ENCODE data around the gene CYP24A1.
"Not testable (repeated sequence)": the region's sequence is repeated elsewhere in the genome, so short reads cannot be mapped to it uniquely, and the experiment has no call there.

The CYP24A1 gene

DNA sequence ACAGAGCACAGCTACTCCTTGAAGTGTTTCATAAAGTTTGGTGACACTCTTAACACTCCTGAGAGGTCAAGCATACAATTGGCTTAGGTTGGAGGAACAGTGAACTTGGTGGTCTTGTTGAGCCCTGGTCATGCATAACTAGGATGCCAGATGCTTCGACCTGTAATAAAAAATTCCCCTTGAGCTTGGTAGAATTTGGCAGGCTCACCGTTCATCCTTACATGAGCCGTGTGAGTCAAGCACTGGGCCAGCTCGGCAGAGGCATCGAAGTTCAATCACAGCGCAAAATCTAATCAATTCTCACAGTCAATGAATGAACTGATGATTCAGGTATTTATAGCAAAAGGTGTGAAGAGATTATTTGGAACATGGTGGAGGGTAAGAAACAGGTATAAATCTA is 33.7 kb downstream of the CYP24A1 start:
- DNase-seq = no peak
- intact Hi-C loops (cut with DNase I) = no loop called here

DNA sequence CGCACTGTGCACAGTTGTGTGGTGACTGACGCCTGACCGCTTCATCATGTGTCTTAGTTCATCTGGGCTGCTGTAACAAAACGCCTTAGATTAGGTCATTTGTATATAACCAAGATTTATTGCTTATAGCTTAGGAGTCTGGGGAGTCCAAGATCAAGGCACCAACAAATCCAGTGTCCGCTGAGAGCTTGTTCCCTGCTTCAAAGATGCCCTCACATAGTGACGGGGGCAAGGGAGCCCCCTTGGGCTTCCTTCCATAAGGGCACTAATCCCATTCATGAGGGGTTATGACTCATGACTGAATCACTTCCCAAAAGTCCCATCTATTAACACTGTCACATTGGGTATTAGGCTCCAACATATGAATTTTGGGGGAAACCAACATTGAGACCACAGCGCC is 34.6 kb downstream of the CYP24A1 start:
- DNase-seq = no peak
- intact Hi-C loops (cut with DNase I) = no loop called here

DNA sequence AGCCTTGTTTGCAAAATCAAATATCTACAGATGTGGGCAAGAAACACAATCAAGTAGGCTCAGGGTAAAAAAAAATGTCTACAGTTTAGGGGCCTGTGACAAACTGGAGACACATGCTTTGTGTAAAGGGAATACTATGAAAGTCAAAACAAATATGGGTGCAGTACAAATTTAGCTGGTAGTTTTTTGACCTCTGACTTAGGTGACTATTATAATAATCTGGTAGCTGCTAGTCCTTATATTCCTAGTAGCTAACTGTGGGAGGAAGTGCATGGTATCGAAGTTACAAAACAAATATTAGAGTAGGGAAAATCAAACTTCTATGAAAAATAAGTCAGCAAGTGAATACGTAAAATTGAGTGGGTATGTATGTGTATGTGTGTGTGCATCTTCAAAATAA is 35.4 kb downstream of the CYP24A1 start:
- DNase-seq = no peak
- intact Hi-C loops (cut with DNase I) = no loop called here

DNA sequence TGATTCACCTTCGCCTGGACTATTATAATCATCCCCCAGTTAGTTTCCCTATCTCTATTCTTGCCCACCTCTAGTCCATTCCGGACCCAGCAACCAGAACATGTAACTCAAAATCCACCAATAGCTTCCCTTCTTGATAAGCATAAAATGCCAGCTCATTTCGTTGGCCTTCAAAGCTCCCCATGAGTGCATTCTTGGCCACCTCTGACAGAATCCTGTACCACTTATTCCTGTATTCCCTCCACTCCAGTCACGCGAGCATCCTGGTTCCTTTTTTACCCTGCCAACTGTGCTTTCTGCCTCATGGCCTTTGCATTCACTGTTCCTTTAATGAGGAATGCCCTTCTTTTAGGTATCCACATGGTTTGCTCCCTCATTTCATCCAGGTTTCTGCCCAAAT is 36.7 kb downstream of the CYP24A1 start:
- no peak for DNase-seq
- intact Hi-C loops (cut with DNase I) = no loop called here

DNA sequence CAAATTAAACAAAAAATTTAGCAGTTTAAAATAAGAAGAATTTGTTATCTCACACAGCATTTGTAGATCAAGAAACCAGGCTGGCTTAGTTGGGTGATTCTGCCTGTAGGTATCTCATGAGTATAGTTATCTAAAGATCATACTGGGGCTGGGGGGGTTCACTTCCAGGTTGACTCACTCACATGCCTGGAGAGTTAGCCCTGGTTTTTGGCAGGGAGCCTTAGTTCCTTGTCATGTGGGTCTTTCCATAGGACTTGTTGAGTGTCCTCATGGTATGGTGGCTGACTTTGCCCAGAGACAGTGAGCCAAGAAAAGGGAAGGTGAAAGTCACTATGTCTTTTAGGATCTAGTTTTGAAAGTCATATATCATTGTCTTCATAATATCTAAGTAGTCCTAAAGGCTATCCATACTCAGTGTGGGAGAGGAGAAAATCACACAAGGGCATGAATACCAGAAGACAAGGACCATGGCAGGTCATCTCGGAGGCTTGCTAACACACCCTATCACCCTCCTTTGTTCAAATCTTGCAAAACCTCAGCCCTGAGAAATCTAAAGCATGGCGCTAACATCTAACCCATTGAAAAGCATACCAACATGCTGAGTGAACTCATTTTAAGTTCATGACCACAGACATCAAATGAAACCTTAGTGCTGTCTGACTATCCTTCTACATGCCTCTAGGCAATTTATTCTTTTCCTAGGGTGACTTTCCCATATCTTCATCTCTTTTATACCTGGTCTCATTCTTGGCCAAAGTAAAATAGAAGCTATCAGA is 39.2 kb downstream of the CYP24A1 start:
- no peak for DNase-seq
- intact Hi-C loops (cut with DNase I) = no loop called here

DNA sequence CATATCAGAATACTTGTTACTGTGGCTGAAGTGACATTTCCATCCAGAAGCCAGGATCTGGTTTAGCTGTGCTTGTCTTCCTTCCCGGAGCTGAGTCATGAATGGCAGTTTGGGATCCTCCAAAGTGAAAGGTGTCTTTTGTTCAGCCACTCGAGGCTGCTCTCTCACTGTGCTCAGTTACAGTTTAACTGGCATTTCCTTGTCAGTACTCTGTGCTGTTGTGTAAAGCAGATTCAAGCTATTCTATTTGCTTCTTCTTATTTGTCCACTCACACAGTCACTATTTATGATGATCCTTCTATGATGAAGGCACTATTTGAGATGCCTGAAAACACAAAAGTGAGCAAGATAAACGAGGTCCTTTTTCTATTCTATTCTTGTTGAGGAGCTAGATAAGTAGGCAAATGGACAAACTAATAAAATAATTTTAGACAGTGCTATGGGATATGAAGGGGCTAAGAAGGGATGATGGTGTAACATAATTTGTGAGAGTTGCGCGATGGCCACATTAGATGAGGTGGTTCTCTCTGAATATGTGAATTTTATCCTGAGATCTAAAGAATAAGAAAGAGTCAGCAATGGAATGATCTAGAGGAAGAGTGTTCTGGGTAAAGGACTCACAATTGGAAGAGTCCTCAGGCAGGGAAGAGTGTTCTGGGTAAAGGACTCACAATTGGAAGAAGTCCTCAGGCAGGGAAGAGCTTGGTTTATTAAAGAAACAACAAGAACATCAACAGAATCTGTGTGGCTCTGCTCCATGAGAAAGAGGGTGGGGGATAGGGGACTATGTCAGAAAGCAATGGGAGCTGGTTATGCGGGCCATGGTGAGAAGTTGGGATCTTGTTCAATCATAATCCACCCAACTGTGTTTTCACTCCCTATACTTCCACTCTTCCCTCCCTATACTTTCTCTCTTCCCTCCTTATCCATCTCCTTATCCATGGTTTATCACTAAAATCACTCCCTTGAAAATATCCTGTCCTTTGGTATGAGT is 40.1 kb downstream of the CYP24A1 start:
- intact Hi-C loops (cut with DNase I) = no loop called here
- no peak for DNase-seq

DNA sequence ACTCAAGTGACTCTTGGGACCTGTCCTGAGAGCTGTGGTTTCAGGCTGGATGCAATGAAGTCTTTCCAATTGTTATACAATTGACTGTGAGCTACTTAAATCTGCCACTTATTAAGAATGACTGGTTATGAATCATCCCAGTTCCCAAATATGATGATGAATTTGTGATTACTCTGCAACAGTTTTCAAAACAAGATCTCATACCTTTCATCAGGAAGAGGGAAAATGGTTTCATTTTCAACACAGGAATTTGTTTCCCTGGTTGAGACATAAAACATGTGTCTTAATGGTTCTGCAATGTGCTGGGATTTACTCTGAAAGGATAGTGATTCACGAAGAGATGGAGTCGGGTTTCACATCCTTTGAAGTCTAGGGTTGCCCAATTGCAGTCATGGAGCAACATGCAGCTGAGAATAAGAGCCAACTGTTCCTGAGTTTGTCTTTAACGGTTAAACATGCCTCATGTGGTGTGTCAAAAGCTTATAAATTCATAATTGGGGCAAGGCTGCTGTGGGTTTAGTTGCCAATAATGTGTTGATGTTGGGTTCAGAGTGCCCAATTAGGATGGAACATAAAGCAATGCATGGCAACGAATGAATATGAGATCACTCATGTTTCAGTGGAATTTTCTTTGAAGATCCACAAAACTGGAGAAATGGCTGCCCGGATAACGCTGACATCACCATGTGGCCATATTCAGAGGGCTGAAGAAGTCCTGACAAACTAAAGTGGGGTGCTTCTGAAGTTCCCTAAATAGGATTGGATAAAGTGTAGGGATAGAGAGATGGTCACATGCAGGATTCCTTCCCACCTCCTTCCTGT is 41.0 kb downstream of the CYP24A1 start:
- intact Hi-C loops (cut with DNase I) = no loop called here
- no peak for DNase-seq

DNA sequence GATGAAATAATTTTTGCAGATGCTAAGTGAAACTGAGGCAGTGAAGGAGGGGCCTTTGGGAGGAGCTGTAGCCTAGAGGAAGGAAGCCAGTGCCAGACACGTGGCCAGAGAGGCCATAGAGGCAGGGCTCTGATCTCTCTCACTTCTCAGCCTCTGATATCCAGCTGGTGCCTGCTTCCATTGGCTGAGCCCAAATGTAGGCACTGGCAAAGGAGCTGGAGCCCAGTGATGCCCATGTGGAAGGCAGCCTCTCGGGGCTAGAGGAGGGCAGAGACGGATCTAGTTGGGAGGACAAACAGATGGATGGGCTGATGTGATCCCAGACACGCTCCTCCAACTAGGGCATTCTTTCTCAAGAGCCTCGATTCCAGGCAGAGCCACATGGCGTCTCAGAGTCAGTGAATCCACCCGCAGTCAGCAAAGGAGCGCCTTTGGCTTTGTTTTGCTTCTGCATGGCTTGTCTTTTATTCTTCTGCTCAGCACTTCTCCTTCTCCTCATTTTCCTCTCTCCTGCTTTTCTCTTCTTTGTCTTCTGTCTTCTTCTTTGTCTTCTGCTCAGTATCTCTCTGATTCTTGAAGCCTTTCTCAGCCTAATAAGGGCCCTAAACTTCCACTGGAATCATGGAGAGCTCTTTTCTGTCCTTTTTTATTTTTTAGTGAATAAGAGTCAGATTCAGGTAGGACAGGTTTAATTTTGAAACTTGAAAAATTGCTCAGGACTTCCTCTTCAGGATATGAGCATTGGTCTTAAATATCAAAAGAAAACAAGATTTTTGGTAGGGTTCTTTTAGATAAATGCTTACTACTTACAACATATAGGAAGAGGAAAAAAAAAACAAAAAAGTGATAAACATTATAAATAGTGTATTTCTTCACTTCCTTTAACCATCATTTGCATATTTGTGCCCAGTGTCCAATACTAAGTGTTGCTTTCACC is 41.8 kb downstream of the CYP24A1 start:
- intact Hi-C loops (cut with DNase I) = no loop called here
- peak in 1 of 10 donors; percentile 40 for DNase-seq

DNA sequence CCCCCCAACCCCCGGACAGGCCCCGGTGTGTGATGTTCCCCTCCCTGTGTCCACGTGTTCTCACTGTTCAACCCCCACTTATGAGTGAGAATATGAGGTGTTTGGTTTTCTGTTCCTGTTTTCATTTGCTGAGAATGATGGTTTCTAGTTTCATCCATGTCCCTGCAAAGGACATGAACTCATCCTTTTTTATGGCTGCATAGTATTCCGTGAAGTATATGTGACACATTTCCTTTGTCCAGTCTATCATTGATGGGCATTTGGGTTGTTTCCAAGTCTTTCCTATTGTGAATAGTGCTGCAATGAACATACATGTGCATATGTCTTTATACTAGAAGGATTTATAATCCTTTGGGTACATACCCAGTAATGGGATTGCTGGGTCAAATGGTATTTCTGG is 42.7 kb downstream of the CYP24A1 start:
- intact Hi-C loops (cut with DNase I); DNase-seq: not testable (repeated sequence)

DNA sequence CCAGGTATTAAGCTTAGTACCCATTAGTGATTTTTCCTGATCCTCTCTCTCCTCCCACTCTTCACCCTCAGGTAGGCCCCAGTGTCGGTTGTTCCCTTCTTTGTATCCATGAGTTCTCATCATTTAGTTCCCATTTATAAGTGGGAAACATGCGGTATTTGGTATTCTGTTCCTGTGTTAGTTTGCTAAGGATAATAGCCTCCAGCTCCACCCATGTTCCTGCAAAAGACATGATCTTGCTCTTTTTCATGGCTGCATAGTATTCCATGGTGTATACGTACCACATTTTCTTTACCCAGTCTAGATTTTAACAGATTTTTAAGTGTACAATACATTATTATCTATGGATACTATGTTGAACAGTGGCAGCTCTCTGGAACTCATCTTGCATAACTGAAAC is 44.4 kb downstream of the CYP24A1 start:
- no peak for DNase-seq
- intact Hi-C loops (cut with DNase I) = no loop called here

DNA sequence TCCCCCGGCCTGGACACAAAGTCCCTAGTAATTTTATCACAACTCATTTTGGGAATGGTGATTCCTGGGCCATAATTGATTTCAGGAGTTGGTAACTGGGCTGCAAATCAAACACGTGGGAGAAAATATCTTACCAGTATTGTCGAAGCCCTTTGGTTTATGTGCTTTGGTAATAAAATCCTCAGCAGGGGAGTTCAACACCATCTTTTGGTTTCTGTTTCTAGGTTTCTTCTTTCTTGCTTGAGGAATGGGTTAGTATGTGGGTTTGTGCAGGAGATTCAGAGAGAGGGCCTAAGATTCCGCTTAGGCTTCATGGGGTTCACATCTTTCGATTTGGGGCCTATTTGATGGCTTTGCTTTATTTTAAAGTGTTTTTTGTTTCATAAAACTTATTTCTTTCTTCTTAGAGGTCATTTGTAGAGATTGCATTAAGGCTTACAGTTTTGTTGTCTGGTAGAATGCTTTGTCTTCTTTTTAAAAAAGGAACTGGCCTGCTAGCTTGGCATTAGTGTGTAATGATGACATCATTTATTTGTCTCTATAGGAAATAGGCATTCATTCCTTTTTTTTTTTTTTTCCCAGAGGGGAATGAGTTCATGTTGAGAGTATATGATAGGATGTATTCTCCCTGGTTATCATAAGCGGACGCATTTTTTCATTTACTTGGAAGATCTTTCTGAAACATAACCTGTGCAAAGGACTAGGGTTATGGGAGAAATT is 45.8 kb downstream of the CYP24A1 start:
- no peak for DNase-seq
- intact Hi-C loops (cut with DNase I) = no loop called here

DNA sequence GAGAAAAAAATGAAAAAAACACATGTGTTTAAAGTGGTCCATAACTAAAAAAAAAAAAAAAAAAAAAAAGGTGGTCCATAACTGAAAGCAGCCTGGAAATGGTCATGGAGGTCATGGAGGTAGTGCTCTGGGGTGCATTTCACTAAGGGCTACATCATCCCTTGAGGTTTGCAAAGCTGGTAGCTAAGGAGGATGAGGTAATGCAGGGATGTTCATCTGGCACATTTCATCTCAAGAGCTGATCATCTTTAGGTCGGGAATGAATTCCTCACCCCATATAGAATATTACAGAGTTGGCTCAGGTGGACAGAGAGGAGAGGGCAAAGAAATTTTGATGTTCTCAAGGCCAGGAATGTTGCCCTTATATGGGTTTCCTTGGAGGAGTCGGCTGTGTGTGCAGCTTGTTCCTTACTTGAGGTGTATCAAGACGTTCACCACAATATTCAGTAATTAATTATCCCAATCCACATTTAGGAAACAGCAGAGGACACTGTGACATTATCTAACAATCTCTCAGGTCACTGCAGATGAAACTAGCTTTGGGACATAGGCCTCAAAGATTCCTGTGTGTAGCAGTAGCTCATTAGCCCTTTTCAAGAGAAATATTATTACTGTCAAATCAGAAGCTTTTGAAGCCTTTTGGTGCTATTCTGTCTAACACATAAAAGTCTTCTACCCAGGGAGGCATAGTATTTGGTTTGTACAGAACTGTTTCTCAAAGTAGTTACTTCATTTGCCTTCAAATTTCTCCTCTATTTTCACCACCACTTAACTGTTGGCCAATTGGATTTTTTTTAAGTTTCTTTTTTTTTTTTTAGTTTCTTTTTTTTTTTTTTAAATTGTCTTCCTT is 46.8 kb downstream of the CYP24A1 start:
- intact Hi-C loops (cut with DNase I) = no loop called here
- no peak for DNase-seq

DNA sequence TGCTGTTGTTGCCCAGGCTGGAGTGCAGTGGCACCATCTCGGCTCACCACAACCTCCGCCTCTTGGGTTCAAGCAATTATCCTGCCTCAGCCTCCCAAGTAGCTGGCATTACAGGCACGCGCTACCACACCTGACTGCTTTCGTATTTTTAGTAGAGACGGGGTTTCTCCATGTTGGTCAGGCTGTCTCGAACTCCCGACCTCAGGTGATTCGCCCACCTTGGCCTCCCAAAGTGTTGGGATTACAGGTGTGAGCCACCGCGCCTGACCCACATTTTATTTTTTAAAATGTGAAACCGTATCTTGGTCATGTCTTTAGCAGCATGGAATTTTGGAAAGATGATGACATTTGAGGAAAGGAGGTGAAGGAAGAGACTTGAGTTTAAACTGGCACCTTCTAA is 47.5 kb downstream of the CYP24A1 start:
- intact Hi-C loops (cut with DNase I); DNase-seq: not testable (repeated sequence)

DNA sequence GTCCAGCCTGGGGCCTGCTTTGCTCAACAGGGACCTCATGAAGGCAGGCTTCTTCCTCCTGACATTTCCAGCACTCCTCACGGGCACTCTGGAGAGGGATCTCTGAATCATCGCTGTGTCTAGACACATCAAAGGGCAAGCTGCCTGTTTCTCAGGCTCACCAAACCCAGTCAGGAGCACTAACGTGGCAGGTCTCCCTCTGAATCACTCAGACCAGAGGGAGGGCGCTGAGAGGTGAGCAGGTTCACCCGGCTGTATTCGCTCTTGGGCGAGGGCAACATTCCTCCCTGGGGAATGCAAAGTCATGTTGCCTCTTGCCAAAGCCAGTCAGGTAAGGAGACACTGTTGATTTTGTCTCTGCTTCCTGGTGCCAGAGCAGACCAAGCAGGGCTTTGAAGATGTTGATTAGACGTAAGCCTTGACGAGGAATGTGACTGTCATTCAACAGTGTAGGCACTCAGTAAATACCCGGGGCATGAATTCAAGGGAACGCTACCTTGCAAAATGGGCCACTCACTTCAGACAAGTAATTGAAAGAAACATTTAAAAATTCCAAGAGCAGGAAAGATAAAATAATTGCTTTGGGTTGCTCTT is 50.1 kb downstream of the CYP24A1 start:
- DNase-seq = no peak
- intact Hi-C loops (cut with DNase I) = no loop called here

DNA sequence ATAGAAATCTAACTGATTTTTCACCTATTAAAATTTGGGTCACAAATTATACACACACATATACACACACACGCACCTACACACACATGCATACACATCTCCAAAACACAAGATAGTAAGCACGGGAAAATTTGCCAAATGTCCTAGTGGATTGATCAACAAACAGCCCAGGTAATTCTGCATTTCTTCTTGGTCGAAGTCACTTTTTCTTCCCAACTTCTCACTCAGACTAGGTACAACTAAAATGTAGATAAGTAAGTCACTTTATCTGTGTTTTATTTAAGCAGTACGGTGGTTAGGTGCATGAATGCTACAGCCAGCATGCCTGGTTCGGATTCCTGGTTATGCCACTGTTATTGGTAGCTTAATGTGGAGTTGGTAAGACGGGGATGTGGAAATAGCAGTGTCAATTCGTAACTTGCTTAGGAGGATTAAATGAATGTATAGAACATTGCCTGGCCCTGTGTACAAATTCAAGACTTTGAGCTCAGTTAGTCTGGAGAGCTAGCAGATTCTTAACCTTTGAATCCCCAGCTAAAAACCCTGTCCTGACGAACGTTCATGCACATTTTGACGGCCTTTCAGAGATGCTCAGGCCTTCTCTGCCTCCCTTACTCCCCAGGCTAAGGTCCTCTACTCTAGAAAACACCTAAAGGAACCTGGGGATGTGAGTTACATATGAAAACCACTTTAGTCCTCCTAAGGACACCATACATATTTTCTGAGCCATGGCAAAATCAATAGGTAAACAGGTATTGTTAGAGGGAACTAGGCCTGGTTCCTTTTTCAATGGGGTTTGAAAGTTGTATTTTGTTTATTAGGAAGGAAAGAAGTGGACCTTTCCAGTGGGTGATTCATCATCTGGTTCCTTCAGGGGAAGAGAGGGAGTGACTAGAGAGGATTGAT is 50.9 kb downstream of the CYP24A1 start:
- intact Hi-C loops (cut with DNase I) = no loop called here
- DNase-seq = no peak

DNA sequence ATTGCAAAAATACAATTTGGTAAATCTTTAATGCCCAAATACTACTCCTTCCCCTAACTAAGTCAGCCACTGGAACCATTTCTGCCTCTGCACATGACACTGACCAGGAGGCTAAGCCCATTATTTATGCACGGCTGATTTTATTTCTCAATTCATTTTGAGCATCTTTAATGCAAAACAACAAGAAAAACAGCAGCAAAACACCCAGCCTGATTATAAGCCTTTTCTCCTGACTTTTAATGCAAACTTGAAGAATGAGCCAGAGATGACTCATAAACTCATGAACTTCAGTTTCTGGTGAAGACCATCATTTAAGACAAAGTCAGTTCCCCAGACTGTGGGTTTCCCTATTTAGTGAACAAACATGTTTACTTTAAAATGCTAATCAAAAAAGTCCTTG is 51.6 kb downstream of the CYP24A1 start:
- DNase-seq = no peak
- intact Hi-C loops (cut with DNase I) = no loop called here

DNA sequence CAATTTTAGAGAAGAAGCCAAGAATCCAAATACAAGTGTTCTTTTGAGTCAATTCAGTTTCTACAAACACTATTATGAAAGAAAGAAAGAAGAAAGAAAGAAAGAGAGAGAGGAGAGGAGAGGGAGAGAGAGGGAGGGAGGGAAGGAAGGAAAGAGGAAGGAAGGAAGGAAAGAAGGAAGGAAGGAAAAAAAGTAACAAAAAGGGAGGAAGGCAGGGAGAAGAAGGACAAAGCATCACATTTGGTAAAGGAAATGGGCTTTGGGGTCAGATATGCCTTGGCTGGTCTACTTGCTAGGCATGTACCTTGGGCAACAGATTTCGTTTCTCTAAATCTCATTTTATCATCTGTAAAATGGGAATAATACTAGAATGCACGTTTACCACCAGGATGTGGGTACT is 54.0 kb downstream of the CYP24A1 start:
- intact Hi-C loops (cut with DNase I) = no loop called here

More for the DNA sequence above, 54.0 kb downstream of the CYP24A1 start:
- no peak for DNase-seq

Data from posterior cingulate gyrus (tissue), 11 donors.